Right cardiac atrium (tissue), 5 donors: ENCODE data around the gene CPLX3. TPM values are rescaled to one million over a fixed set of nuclear protein-coding genes. Genes with fewer than 3 reads are reported as not detected.

Experiments
- ATAC-seq, 2 donors: fragments of 200-7000 bp; cut with Tn5 transposase; one replicate each; pipeline versions ENCODE4 v1.8.0 to v1.9.1; 2020; ENCODE audit warnings: moderate library complexity in 2 of 2, mild to moderate bottlenecking in 1 of 2
- DNase-seq, 3 donors: peaks; one replicate each; pipeline ENCODE4 v3.0.0-alpha.2; 2020
- H3K27ac ChIP-seq: one replicate; pipeline ENCODE4 v1.5.1; 2013; ENCODE audit warnings: mild to moderate bottlenecking, low read length, control low read depth, moderate library complexity
- H3K27me3 ChIP-seq: one replicate; pipeline ENCODE4 v1.6.1; 2013; ENCODE audit not compliant: control insufficient read depth, insufficient read depth
- H3K4me1 ChIP-seq: one replicate; pipeline ENCODE4 v1.6.1; 2013; ENCODE audit warnings: low read length; ENCODE audit not compliant: control insufficient read depth, insufficient read depth
- H3K4me3 ChIP-seq: one replicate; pipeline ENCODE4 v1.5.1; 2013; ENCODE audit warnings: low read length, control low read depth
- H3K9me3 ChIP-seq: one replicate; pipeline ENCODE4 v1.6.1; 2013; ENCODE audit warnings: low read length; ENCODE audit not compliant: control insufficient read depth
- WGBS: extraction: QIAGEN DNeasy Blood & Tissue Kit; methylation state at CpG from one replicate; pipeline ENCODE4 v1.1.7; 2013; 5-methylcytosine and 5-hydroxymethylcytosine counted together
- intact Hi-C, 4 donors: fragments of 100-400 bp; cut with DNase I; formaldehyde crosslinking; loops; one replicate each; pipeline versions ENCODE4 v1.11.0 to v1.14.0; 2022 to 2023
- polyA plus RNA-seq: library from polyadenylated mRNA; stranded (reverse); fragments of 200-250 nt; gene quantifications from one replicate; pipeline ENCODE4 v1.2.3, GENCODE V29; 2013
- total RNA-seq, 4 donors: library from RNA; stranded (reverse); fragmentation: NEBNext Ultra II Directional; extraction: Animal tissue kit (Norgen Biotek cat#: 25700); gene quantifications; one replicate each; pipeline ENCODE4 v1.2.1, GENCODE V29; 2021
- donor health status: healthy with polysubstance abuse.
- donor health status: DM: no; HTN: yes; CAD: no.
- donor health status: DM: no; HTN: no; CAD: no.
- donor health status: DM: no; HTN: yes; CAD: no; lungs with severe emphysema.
- donor health status: DM: yes; HTN: yes; CAD: no.

CPLX3 gene
- total and polyA plus RNA-seq, 5 donors = 13.0 to 31.0 (median 16.1) TPM

GRCh38 chr15:74850393-74850792 lies 24.0 kb downstream of the CPLX3 start:
- Histone ChIP-seq H3K4me3 (no peak overlapping the region), H3K27ac (no peak overlapping the region), H3K4me1 (peaks cover 2% of the 10 kb centered on the region), H3K27me3 (no peaks in the 10 kb centered on the region), H3K9me3 (no peaks in the 10 kb centered on the region)
- intact Hi-C loops = no loop called here
- 97% methylated on average over 4 of the region's 4 CpGs for WGBS
- peak in 1 of 3 donors; percentile 3 for DNase-seq
- ATAC-seq = no peak

GRCh38 chr15:74851960-74852359 lies 25.5 kb downstream of the CPLX3 start:
- H3K27ac ChIP-seq = no peak overlapping the region
- DNase-seq (peak in 1 of 3 donors; percentile 39), ATAC-seq (no peak)
- H3K9me3 ChIP-seq = no peaks in the 10 kb centered on the region
- intact Hi-C loops = no loop called here
- WGBS = 91% methylated on average over 7 of the region's 7 CpGs
- H3K4me3 ChIP-seq = no peak overlapping the region
- no peaks in the 10 kb centered on the region for H3K27me3 ChIP-seq
- H3K4me1 ChIP-seq = peaks cover 3% of the 10 kb centered on the region

DNA sequence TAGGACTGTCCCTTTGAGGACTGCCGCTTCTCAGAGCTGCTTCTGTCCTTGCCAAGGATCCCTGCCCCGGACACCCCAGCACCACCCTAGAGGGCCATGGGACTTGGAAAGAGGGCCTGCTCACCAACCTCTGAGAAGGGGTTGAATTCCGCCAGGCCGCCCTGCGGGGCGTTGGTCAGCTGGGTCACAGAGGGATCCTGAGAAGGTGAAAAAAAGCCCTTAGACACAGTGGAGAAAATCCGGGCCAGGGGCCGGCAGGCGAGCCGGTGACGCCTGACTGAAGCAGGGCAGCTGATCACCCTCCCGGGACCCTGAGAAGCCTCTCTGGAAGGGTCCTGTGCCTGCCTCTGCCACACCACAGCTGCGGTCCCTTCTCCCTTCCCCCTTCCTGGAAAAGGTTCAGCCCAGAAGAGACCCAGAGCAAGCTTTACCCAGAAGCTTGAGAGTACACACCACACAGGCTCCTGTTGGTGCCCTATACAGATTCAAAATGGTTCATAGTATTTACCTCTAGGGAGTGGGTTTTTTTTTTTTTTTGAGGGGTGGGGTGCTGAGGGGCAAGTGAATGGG lies 28.1 kb downstream of the CPLX3 start:
- peak in 1 of 3 donors; percentile 50 for DNase-seq

GRCh38 chr15:74855857-74856256 lies 29.4 kb downstream of the CPLX3 start:
- H3K4me1 ChIP-seq = peaks cover 7% of the 10 kb centered on the region
- intact Hi-C loops = no loop called here
- WGBS = 87% methylated on average over 2 of the region's 2 CpGs
- no peak overlapping the region for H3K4me3 ChIP-seq
- peak; percentile 17 to 35 for ATAC-seq
- no peaks in the 10 kb centered on the region for H3K27me3 ChIP-seq
- no peak overlapping the region for H3K27ac ChIP-seq
- peak in 1 of 3 donors; percentile 34 for DNase-seq
- no peaks in the 10 kb centered on the region for H3K9me3 ChIP-seq

More for the DNA sequence above, 28.1 kb downstream of the CPLX3 start:
- Histone ChIP-seq H3K4me1 (peaks cover 6% of the 10 kb centered on the region), H3K27me3 (no peaks in the 10 kb centered on the region), H3K4me3 (no peak overlapping the region), H3K27ac (no peak overlapping the region), H3K9me3 (no peaks in the 10 kb centered on the region)
- intact Hi-C loops = no loop called here
- ATAC-seq = no peak
- 90% methylated on average over 13 of the region's 13 CpGs for WGBS

DNA sequence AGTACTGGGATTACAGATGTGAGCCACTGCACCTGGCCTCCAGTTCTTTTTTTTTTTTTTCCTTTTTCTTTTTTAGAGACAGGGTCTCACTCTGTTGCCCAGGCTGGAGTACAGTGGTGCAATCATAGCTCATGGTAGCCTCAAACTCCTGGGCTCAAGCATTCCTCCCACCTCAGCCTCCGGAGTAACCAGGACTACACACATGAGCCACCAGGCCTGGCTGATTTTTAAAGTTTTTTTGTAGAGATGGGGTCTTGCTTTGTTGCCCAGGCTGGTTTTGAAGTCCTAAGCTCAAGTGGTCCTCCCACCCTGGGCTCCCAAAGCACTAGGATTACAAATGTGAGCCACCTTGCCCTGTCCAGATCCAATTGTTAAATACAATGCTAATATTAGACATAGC lies 30.1 kb downstream of the CPLX3 start:
- 93% methylated on average over 1 of the region's 1 CpG for WGBS
- DNase-seq = no peak
- Histone ChIP-seq H3K27ac (no peak overlapping the region), H3K27me3 (no peaks in the 10 kb centered on the region), H3K4me1 (peaks cover 7% of the 10 kb centered on the region), H3K9me3 (no peaks in the 10 kb centered on the region), H3K4me3 (no peak overlapping the region)
- no peak for ATAC-seq
- intact Hi-C loops = no loop called here

DNA sequence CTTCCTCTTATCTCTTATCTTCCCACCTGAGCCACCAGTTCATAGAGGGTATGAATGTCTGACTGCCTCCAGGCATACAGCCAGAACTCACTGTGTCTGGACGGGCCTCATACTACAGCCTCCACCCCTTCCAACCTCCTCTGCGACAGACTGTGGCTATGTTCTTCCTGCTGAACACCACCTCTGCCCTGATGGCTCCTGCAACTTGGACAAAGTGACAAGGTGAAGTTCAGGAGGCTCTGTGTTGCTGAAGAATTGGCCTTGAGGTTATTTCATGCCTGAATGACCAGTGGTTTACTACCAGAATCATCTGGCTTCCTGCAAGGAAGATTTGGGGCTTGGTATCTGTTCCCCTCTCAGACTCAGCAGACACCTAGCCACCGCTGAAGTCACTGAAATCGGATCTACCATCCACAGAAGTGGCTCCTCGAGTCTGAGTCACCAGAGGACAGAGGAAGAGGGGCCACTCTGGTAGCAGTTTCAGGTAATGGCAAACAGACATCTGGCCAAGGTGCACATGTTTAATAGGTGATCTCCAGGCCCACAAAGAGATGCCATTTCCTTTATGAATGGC lies 30.7 kb downstream of the CPLX3 start:
- H3K9me3 ChIP-seq = no peaks in the 10 kb centered on the region
- intact Hi-C loops = no loop called here
- H3K27me3 ChIP-seq = no peaks in the 10 kb centered on the region
- H3K27ac ChIP-seq = no peak overlapping the region
- peak in 1 of 3 donors; percentile 11 for DNase-seq
- H3K4me3 ChIP-seq = no peak overlapping the region
- 44% methylated on average over 5 of the region's 5 CpGs for WGBS
- peaks cover 7% of the 10 kb centered on the region for H3K4me1 ChIP-seq
- peak in 1 of 2 donors; percentile 27 for ATAC-seq

DNA sequence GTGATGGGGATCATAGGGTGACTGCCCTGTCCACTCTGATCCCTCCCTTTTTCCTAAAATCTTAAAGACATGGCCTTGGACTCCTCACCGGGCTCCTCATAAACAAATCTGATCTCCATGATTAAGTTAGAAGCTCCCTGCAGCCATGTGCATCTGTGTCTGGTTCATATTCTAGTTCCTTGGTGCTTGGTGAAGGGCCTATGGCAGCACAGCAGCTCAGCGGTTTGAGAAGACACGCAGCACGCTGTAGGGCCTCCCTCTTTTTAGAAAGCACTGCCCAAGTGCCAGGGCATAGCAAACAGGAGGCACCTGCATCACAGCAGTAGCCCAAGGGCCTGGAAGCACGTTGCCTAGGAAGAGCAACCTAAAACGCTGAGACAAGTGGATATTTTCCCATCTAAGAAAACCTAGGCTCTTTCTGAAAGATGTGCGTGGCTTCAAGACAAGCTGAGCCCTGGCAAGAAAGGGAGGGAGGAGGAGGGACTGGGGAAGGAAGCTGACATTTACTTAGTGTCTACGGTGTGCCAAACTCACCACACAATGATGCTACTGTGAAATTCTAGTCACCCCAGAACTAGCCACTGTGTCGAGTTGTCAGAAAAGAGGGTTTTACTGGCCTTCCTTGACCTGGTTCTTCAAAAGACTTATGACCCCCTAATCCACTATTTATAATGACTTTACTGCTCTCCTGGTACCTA lies 31.4 kb downstream of the CPLX3 start:
- DNase-seq (peak in 1 of 3 donors; percentile 22), ATAC-seq (peak in 1 of 2 donors; percentile 15)
- Histone ChIP-seq H3K4me3 (no peak overlapping the region), H3K27ac (no peak overlapping the region), H3K27me3 (no peaks in the 10 kb centered on the region), H3K4me1 (peaks cover 7% of the 10 kb centered on the region), H3K9me3 (no peaks in the 10 kb centered on the region)
- WGBS = 69% methylated on average over 9 of the region's 9 CpGs
- intact Hi-C loops = no loop called here

DNA sequence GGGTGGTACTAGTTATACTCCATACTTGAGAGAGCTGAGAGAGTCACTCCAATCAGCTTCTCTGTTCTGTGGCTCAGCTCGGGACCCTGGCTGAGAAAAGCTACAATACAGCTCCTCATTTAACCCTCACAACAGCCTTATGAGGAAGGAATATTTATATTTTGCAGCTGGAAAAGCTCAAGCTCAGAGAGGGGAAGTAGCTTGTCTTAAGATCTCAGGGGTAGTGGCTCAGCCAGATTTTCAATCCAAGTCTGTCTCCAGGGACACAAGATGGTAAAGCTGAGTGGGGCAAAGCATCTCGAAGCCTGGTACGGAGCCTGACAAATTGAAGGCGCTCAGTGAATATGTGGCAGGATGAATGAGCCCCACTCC lies 31.9 kb downstream of the CPLX3 start:
- H3K27me3 ChIP-seq = no peaks in the 10 kb centered on the region
- WGBS = 74% methylated on average over 4 of the region's 4 CpGs
- no peak overlapping the region for H3K4me3 ChIP-seq
- DNase-seq = peak in 1 of 3 donors; percentile 4
- no peak for ATAC-seq
- H3K27ac ChIP-seq = no peak overlapping the region
- intact Hi-C loops = no loop called here
- no peaks in the 10 kb centered on the region for H3K9me3 ChIP-seq
- H3K4me1 ChIP-seq = peaks cover 7% of the 10 kb centered on the region

DNA sequence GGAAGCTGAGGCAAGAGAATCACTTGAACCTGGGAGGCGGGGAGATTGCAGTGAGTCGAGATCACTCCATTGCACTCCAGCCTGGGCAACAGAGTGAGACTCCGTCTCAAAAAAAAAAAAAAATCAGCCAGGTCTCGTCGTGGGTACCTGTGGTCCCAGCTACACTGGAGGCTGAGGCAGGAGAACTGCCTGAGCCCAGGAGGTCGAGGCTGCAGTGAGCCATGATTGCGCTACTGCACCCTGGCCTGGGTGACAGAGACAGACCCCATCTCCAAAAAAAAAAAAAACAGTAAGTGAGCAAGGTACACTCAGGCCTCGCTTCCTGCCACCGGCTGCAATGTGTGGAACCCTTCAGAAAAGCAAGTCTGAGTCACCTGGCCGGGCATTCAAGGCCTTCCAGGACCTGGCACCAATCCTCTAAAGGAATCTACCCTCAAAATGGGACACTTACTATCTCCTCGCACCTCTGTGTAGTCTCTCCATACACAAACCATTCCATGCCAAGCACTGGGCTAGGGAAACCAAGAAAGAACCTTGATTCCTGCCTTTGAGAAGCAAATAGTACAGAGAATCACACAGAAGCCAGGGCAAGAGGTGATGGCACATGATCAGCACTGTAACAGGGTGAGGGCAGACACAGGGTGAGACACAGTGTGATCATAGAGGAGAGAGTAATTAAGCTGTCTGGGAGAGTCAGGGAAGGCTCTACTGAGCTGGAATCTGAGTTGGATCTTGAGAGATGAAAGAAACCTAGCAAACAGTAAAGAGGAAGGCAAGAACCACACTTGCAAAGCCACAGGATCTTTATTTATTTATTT lies 37.0 kb downstream of the CPLX3 start:
- no peaks in the 10 kb centered on the region for H3K9me3 ChIP-seq
- no peaks in the 10 kb centered on the region for H3K27me3 ChIP-seq
- ATAC-seq (peak; percentile 28 to 38), DNase-seq (peak in 1 of 3 donors; percentile 36)
- peaks cover 6% of the 10 kb centered on the region for H3K4me1 ChIP-seq
- H3K27ac ChIP-seq = peak overlapping the region; percentile 7
- H3K4me3 ChIP-seq = no peak overlapping the region
- 75% methylated on average over 11 of the region's 11 CpGs for WGBS
- intact Hi-C loops = no loop called here

DNA sequence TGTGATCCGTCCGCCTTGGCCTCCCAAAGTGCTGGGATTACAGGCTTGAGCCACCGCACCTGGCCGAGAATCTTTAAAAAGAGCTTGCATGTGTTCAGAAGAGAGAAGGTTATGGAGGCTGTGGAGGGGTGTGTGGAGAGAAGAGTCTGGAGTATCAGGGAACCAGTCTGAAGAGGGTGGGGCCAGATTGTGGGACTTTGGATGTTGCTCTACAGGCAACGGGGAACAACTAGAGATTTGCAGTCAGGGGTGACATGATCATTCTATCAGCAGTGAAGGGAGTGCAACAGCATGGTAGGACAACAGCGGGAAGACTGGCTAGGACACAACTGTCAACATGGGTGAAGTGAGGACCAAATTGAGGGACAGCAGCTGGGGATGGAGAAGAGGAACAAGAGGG lies 37.9 kb downstream of the CPLX3 start:
- Histone ChIP-seq H3K27me3 (no peaks in the 10 kb centered on the region), H3K4me1 (peaks cover 8% of the 10 kb centered on the region), H3K4me3 (no peak overlapping the region), H3K27ac (no peak overlapping the region), H3K9me3 (no peaks in the 10 kb centered on the region)
- DNase-seq (no peak), ATAC-seq (no peak)
- intact Hi-C loops = no loop called here
- WGBS = 84% methylated on average over 6 of the region's 6 CpGs

GRCh38 chr15:74865316-74865715 lies 38.9 kb downstream of the CPLX3 start:
- DNase-seq = no peak
- 83% methylated on average over 2 of the region's 2 CpGs for WGBS
- H3K27ac ChIP-seq = no peak overlapping the region
- no peaks in the 10 kb centered on the region for H3K9me3 ChIP-seq
- H3K4me3 ChIP-seq = no peak overlapping the region
- no peaks in the 10 kb centered on the region for H3K27me3 ChIP-seq
- H3K4me1 ChIP-seq = peaks cover 11% of the 10 kb centered on the region
- intact Hi-C loops = no loop called here
- ATAC-seq = no peak
